ENCODE measurements around the gene GLYATL1.
A peak's percentile ranks its signal among the peaks of the same experiment; 100 is the strongest.

Gene GLYATL1

DNA sequence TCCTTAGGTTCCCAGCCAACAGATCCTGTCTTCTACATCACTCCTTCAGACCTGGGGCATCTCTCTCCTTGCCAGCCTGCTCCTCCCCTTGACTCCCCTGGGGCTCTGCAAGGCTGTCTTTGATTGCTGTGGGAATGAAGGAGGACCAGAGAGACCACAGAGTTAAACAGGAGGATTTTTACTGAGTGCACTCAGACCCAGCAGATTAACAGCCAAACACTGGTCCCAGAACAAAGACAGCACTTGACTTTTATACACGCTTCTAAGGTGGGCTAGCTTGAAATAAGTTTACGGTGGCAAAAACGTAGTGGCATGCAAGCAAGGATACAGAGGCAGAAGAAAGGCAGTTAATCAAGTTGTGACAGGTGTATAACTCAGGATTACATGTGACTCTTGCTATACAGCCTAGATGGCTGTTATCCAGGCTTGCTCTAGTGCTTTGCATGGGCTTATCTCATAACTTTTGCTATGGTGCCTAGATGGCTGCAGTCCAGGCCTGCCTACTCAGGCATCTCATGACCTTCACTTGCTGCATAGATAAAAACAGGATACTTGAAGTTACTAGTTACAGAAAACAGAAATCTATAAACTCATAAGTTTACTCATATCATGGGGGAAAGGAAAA is 22.0 kb upstream of the GLYATL1 start:
- WGBS (ENCODE audit: insufficient coverage), result 91% methylated on average over 3 of the region's 3 CpGs
- DNase-seq, result no peak
- CTCF ChIA-PET, result interaction anchor here (5.7 kb wide), 1 partner anchor 15 kb away, joined by 31 read pairs; no protein-coding TSS in a partner anchor
- Histone ChIP-seq H3K4me3 (ENCODE audit: control insufficient read depth in 1 of 7, extremely low read depth in 1 of 7, insufficient read depth in 4 of 7, low read depth in 2 of 7, low read length in 6 of 7) (no peak overlapping the region), H3K36me3 (ENCODE audit: control insufficient read depth in 4 of 4, insufficient read depth in 4 of 4, low read length in 3 of 4) (no peaks in the 10 kb centered on the region), H3K9me3 (ENCODE audit: control extremely low read depth in 1 of 5, control insufficient read depth in 4 of 5, insufficient read depth in 2 of 5, low read depth in 1 of 5, low read length in 4 of 5) (peaks cover 2 to 28% (median 18%) of the 10 kb centered on the region in 5 experiments), H3K4me1 (ENCODE audit: control extremely low read depth in 1 of 4, control insufficient read depth in 4 of 4, insufficient read depth in 4 of 4, low read length in 3 of 4) (peaks cover 0 to 5% (median 0%) of the 10 kb centered on the region in 4 experiments), H3K27ac (ENCODE audit: insufficient read depth in 1 of 2, low read depth in 1 of 2, low read length in 2 of 2, poor library complexity in 1 of 2, severe bottlenecking in 2 of 2) (no peak overlapping the region), H3K27me3 (replicated peaks in 2 of 5; ENCODE audit: control insufficient read depth in 4 of 5, insufficient read depth in 5 of 5, low read length in 4 of 5) (no peaks in the 10 kb centered on the region)
- POLR2A ChIA-PET, result no interaction called here

DNA sequence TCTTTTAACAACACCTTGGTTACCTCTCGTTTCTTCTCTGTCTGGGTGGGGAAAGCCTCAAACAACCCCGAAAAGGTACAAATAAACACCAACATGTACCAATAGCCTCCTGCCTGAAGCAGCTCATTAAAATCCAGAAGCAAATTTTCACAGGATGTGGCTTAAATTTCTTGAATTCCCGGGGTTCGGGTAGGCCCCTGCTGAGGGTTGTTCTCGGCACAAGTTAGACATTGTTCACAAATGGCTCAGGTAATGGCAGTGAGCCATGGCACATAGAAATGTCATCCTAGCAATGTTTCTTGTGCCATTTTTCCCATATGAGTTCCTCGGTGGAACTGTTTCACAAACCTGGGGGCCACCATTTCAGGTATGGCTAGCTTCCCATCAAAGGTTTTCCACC is 19.7 kb upstream of the GLYATL1 start:
- CTCF ChIA-PET, result interaction anchor here (0.7 to 5.7 kb wide), 4 partner anchors 10 to 262 kb away, joined by 3 to 31 read pairs (median 4); no protein-coding TSS in a partner anchor
- Histone ChIP-seq H3K4me3 (ENCODE audit: control insufficient read depth in 1 of 7, extremely low read depth in 1 of 7, insufficient read depth in 4 of 7, low read depth in 2 of 7, low read length in 6 of 7) (no peak overlapping the region), H3K27ac (ENCODE audit: insufficient read depth in 1 of 2, low read depth in 1 of 2, low read length in 2 of 2, poor library complexity in 1 of 2, severe bottlenecking in 2 of 2) (no peak overlapping the region), H3K36me3 (ENCODE audit: control insufficient read depth in 4 of 4, insufficient read depth in 4 of 4, low read length in 3 of 4) (no peaks in the 10 kb centered on the region), H3K4me1 (ENCODE audit: control extremely low read depth in 1 of 4, control insufficient read depth in 4 of 4, insufficient read depth in 4 of 4, low read length in 3 of 4) (peaks cover 0 to 8% (median 2%) of the 10 kb centered on the region in 4 experiments), H3K27me3 (replicated peaks in 2 of 5; ENCODE audit: control insufficient read depth in 4 of 5, insufficient read depth in 5 of 5, low read length in 4 of 5) (no peaks in the 10 kb centered on the region), H3K9me3 (ENCODE audit: control extremely low read depth in 1 of 5, control insufficient read depth in 4 of 5, insufficient read depth in 2 of 5, low read depth in 1 of 5, low read length in 4 of 5) (peaks cover 2 to 28% (median 18%) of the 10 kb centered on the region in 5 experiments)
- WGBS (ENCODE audit: insufficient coverage), result 94% methylated on average over 6 of the region's 6 CpGs
- POLR2A ChIA-PET, result no interaction called here
- no peak for DNase-seq

DNA sequence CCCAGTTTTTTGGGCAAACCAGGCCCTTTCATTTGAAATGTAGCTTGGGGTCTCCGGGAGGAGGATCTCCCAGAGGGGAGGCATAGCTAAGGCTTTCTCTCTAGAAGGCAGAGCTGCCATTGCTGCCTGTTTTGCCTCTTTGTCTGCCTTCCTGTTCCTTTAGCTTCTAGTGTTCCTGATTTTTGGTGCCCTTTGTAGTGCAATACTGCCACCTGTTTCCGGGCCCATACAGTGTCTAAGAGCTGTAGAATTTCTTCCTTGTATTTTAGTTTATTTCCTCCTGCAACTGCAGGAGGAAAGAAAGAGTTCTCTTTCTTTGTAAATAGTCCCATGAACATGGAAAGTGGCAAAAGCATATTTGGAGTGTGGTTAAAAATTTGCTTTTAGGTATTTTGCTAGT is 19.3 kb upstream of the GLYATL1 start:
- Histone ChIP-seq H3K4me1 (ENCODE audit: control extremely low read depth in 1 of 4, control insufficient read depth in 4 of 4, insufficient read depth in 4 of 4, low read length in 3 of 4) (peaks cover 0 to 8% (median 2%) of the 10 kb centered on the region in 4 experiments), H3K27ac (ENCODE audit: insufficient read depth in 1 of 2, low read depth in 1 of 2, low read length in 2 of 2, poor library complexity in 1 of 2, severe bottlenecking in 2 of 2) (no peak overlapping the region), H3K36me3 (ENCODE audit: control insufficient read depth in 4 of 4, insufficient read depth in 4 of 4, low read length in 3 of 4) (no peaks in the 10 kb centered on the region), H3K4me3 (ENCODE audit: control insufficient read depth in 1 of 7, extremely low read depth in 1 of 7, insufficient read depth in 4 of 7, low read depth in 2 of 7, low read length in 6 of 7) (no peak overlapping the region), H3K27me3 (replicated peaks in 2 of 5; ENCODE audit: control insufficient read depth in 4 of 5, insufficient read depth in 5 of 5, low read length in 4 of 5) (no peaks in the 10 kb centered on the region), H3K9me3 (ENCODE audit: control extremely low read depth in 1 of 5, control insufficient read depth in 4 of 5, insufficient read depth in 2 of 5, low read depth in 1 of 5, low read length in 4 of 5) (peaks cover 2 to 28% (median 18%) of the 10 kb centered on the region in 5 experiments)
- 51% methylated on average over 2 of the region's 2 CpGs for WGBS (ENCODE audit: insufficient coverage)
- POLR2A ChIA-PET, result no interaction called here
- CTCF ChIA-PET, result interaction anchor here (1.2 to 5.7 kb wide), 4 partner anchors 10 to 18 kb away, joined by 3 to 31 read pairs (median 4); no protein-coding TSS in a partner anchor
- peak in 2 of 3 donors; percentile 31 to 34 for DNase-seq

DNA sequence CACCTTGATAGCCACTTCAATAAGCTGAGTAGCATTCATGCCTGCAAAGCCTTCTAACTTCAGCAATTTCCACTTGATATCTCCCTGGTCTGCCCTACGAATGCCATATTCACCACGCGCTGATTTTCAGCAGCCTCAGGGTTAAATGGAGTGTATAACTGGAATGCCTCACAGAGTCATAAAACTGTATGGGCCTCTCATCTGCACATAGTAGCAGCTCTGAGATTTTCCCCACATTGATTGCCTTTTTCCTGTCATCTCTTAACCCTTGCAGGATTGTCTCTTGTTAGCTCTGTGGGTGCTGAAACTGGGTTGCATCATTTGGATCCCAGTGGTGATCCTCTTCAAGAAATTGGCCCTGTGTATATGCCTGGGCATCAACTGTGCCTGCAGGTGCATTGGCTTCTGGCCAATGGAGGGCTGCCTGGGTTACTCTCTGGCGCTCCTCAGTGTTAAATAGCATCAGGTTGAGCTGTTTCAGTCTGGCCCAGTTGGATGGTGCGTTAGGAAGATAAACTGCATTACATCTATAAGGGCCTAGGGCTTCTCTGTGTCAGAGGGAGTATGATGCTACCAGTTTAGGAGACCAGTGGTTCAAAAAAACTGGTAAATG is 17.4 kb upstream of the GLYATL1 start:
- ChIA-PET POLR2A (no interaction called here), CTCF (interaction anchor here (1.2 to 5.7 kb wide), 7 partner anchors 10 to 267 kb away, joined by 3 to 31 read pairs (median 4); no protein-coding TSS in a partner anchor)
- 78% methylated on average over 5 of the region's 5 CpGs for WGBS (ENCODE audit: insufficient coverage)
- Histone ChIP-seq H3K27me3 (replicated peaks in 2 of 5; ENCODE audit: control insufficient read depth in 4 of 5, insufficient read depth in 5 of 5, low read length in 4 of 5) (no peaks in the 10 kb centered on the region), H3K27ac (ENCODE audit: insufficient read depth in 1 of 2, low read depth in 1 of 2, low read length in 2 of 2, poor library complexity in 1 of 2, severe bottlenecking in 2 of 2) (no peak overlapping the region), H3K4me1 (ENCODE audit: control extremely low read depth in 1 of 4, control insufficient read depth in 4 of 4, insufficient read depth in 4 of 4, low read length in 3 of 4) (peaks cover 0 to 8% (median 2%) of the 10 kb centered on the region in 4 experiments), H3K9me3 (ENCODE audit: control extremely low read depth in 1 of 5, control insufficient read depth in 4 of 5, insufficient read depth in 2 of 5, low read depth in 1 of 5, low read length in 4 of 5) (peaks cover 2 to 20% (median 9%) of the 10 kb centered on the region in 5 experiments), H3K36me3 (ENCODE audit: control insufficient read depth in 4 of 4, insufficient read depth in 4 of 4, low read length in 3 of 4) (no peaks in the 10 kb centered on the region), H3K4me3 (ENCODE audit: control insufficient read depth in 1 of 7, extremely low read depth in 1 of 7, insufficient read depth in 4 of 7, low read depth in 2 of 7, low read length in 6 of 7) (no peak overlapping the region)
- DNase-seq, result no peak

DNA sequence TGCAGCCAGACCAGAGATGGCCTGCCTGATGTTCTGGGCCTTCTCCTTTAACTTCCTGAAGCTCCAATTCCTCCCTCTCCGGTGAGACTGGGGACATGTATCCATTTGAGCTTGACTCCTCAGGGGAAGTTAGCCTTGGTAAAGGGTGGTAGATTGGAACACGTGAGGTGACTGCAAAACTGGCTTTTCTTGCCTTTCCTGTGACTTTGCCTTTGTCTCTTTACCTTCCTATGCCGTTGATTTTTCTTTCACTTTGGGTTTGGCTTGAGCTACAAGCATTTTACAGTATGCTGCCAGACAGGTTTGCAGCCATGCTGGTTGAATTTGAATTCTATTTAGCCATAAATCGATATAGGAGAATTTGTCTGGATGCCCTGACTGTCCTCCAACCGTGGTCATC is 16.8 kb upstream of the GLYATL1 start:
- DNase-seq, result no peak
- POLR2A ChIA-PET, result no interaction called here
- Histone ChIP-seq H3K4me3 (ENCODE audit: control insufficient read depth in 1 of 7, extremely low read depth in 1 of 7, insufficient read depth in 4 of 7, low read depth in 2 of 7, low read length in 6 of 7) (no peak overlapping the region), H3K27me3 (replicated peaks in 2 of 5; ENCODE audit: control insufficient read depth in 4 of 5, insufficient read depth in 5 of 5, low read length in 4 of 5) (no peaks in the 10 kb centered on the region), H3K4me1 (ENCODE audit: control extremely low read depth in 1 of 4, control insufficient read depth in 4 of 4, insufficient read depth in 4 of 4, low read length in 3 of 4) (peaks cover under 1 to 13% (median 5%) of the 10 kb centered on the region in 4 experiments), H3K27ac (ENCODE audit: insufficient read depth in 1 of 2, low read depth in 1 of 2, low read length in 2 of 2, poor library complexity in 1 of 2, severe bottlenecking in 2 of 2) (no peak overlapping the region), H3K36me3 (ENCODE audit: control insufficient read depth in 4 of 4, insufficient read depth in 4 of 4, low read length in 3 of 4) (no peaks in the 10 kb centered on the region), H3K9me3 (ENCODE audit: control extremely low read depth in 1 of 5, control insufficient read depth in 4 of 5, insufficient read depth in 2 of 5, low read depth in 1 of 5, low read length in 4 of 5) (peaks cover 0 to 14% (median 4%) of the 10 kb centered on the region in 5 experiments)
- CTCF ChIA-PET, result interaction anchor here (0.6 to 5.7 kb wide), 7 partner anchors 13 to 267 kb away, joined by 3 to 31 read pairs (median 3); no protein-coding TSS in a partner anchor
- 76% methylated on average over 3 of the region's 5 CpGs for WGBS (ENCODE audit: insufficient coverage)

DNA sequence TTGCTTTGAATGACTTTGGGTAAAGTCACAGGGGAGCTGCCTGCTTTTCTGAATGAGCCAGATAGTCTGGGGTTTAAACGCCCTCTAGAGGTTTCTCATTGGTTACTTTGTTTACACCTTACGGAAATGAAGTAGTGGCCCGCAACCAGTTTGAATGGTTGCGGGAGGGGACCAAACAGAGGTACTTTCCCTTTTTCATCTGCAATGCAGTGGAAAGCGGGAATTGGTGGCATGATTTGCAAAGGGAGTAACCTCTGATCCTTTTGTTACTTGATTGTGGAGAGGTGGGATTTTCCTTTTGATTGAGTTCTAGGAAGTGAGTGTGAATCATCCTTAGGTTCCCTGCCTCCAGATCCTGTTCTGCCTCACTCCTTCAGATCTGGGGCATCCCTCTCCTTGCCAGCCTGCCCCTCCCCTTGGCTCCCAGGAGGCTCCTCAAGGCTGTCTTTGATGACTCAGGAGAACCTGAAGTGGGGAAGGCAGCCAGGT is 15.9 kb upstream of the GLYATL1 start:
- peaks cover 6 to 22% (median 11%) of the 10 kb centered on the region in 4 experiments for H3K4me1 ChIP-seq (ENCODE audit: control extremely low read depth in 1 of 4, control insufficient read depth in 4 of 4, insufficient read depth in 4 of 4, low read length in 3 of 4)
- POLR2A ChIA-PET, result no interaction called here
- peaks cover 0 to 10% (median under 1%) of the 10 kb centered on the region in 5 experiments for H3K9me3 ChIP-seq (ENCODE audit: control extremely low read depth in 1 of 5, control insufficient read depth in 4 of 5, insufficient read depth in 2 of 5, low read depth in 1 of 5, low read length in 4 of 5)
- peak overlapping the region in 3 of 7 experiments; percentile 9 to 60 (median 48) for H3K4me3 ChIP-seq (ENCODE audit: control insufficient read depth in 1 of 7, extremely low read depth in 1 of 7, insufficient read depth in 4 of 7, low read depth in 2 of 7, low read length in 6 of 7)
- WGBS (ENCODE audit: insufficient coverage), result 0% methylated on average over 4 of the region's 5 CpGs
- H3K36me3 ChIP-seq (ENCODE audit: control insufficient read depth in 4 of 4, insufficient read depth in 4 of 4, low read length in 3 of 4), result no peaks in the 10 kb centered on the region
- no peaks in the 10 kb centered on the region for H3K27me3 ChIP-seq (replicated peaks in 2 of 5; ENCODE audit: control insufficient read depth in 4 of 5, insufficient read depth in 5 of 5, low read length in 4 of 5)
- no peak overlapping the region for H3K27ac ChIP-seq (ENCODE audit: insufficient read depth in 1 of 2, low read depth in 1 of 2, low read length in 2 of 2, poor library complexity in 1 of 2, severe bottlenecking in 2 of 2)
- CTCF ChIA-PET, result interaction anchor here (0.6 to 1.4 kb wide), 7 partner anchors 17 to 152 kb away, joined by 3 to 4 read pairs (median 3); no protein-coding TSS in a partner anchor
- peak; percentile 45 to 77 (median 74) for DNase-seq

Measured in common myeloid progenitor, CD34-positive (primary cell).